ENCODE data around the gene GLRX5.

The GLRX5 gene

GRCh38 chr14:95494456-95494855, 40.4 kb upstream of the GLRX5 start:
- POLR2A ChIA-PET (ENCODE audit: low non-redundant PET): no interaction called here
- DNase-seq (ENCODE audit: low spot score): no peak
- no peak for TF ChIP-seq CTCF (conservative IDR thresholded peaks at IDR 0.05; ENCODE audit: low read depth)
- no peak overlapping the region for H3K27ac ChIP-seq
- CTCF ChIA-PET: no interaction called here

- no peak for DNase-seq (ENCODE audit: low spot score)
- ChIA-PET CTCF (no interaction called here), POLR2A (ENCODE audit: low non-redundant PET) (no interaction called here)
- TF ChIP-seq CTCF (conservative IDR thresholded peaks at IDR 0.05; ENCODE audit: low read depth): no peak
- peak overlapping the region; percentile 38; the same call in 1 of the 2 replicates for H3K27ac ChIP-seq
Observed at GRCh38 chr14:95495076-95495475, 39.8 kb upstream of the GLRX5 start.

GRCh38 chr14:95495538-95496025, 39.3 kb upstream of the GLRX5 start:
- no peak for DNase-seq (ENCODE audit: low spot score)
- CTCF ChIA-PET: no interaction called here
- H3K27ac ChIP-seq: peak overlapping the region; percentile 38; the same call in 1 of the 2 replicates
- TF ChIP-seq CTCF (conservative IDR thresholded peaks at IDR 0.05; ENCODE audit: low read depth): no peak
- POLR2A ChIA-PET (ENCODE audit: low non-redundant PET): no interaction called here

- ChIA-PET POLR2A (ENCODE audit: low non-redundant PET) (no interaction called here), CTCF (interaction anchor here (0.6 kb wide), 1 partner anchor 1556 kb away, joined by 4 read pairs; no protein-coding TSS in a partner anchor)
- TF ChIP-seq CTCF (conservative IDR thresholded peaks at IDR 0.05; ENCODE audit: low read depth): no peak
- H3K27ac ChIP-seq: no peak overlapping the region
- DNase-seq (ENCODE audit: low spot score): no peak
Observed at GRCh38 chr14:95496111-95496681, 38.7 kb upstream of the GLRX5 start.

- CTCF ChIA-PET: no interaction called here
Observed at GRCh38 chr14:95496690-95497259, 38.1 kb upstream of the GLRX5 start.

GRCh38 chr14:95497561-95498011, 37.3 kb upstream of the GLRX5 start:
- CTCF ChIA-PET: no interaction called here
- no peak for TF ChIP-seq CTCF (conservative IDR thresholded peaks at IDR 0.05; ENCODE audit: low read depth)
- no peak overlapping the region for H3K27ac ChIP-seq
- no peak for DNase-seq (ENCODE audit: low spot score)
- POLR2A ChIA-PET (ENCODE audit: low non-redundant PET): no interaction called here

More at GRCh38 chr14:95496690-95497259, 38.1 kb upstream of the GLRX5 start:
- POLR2A ChIA-PET (ENCODE audit: low non-redundant PET): no interaction called here
- no peak overlapping the region for H3K27ac ChIP-seq
- DNase-seq (ENCODE audit: low spot score): no peak
- TF ChIP-seq CTCF (conservative IDR thresholded peaks at IDR 0.05; ENCODE audit: low read depth): no peak
